GM21723 (cell line): ENCODE results near the gene HSPG2.
"Not testable (repeated sequence)": the region's sequence is repeated elsewhere in the genome, so short reads cannot be mapped to it uniquely, and the experiment has no call there.

ENCODE experiments used
- ATAC-seq: cut with Tn5 transposase; IDR thresholded peaks from one replicate; pipeline ENCODE4 v1.9.1; 2021; ENCODE audit warnings: mild to moderate bottlenecking, moderate library complexity; ENCODE audit not compliant: unreplicated experiment

Gene HSPG2

GRCh38 chr1:21935393-21935804, 1.7 kb downstream of the HSPG2 start:
- no peak for ATAC-seq

GRCh38 chr1:21933397-21934248, 3.5 kb downstream of the HSPG2 start:
- no peak for ATAC-seq

- no peak for ATAC-seq
Observed at GRCh38 chr1:21932127-21932526, 5.0 kb downstream of the HSPG2 start.

- ATAC-seq = no peak
Observed at GRCh38 chr1:21931171-21932093, 5.7 kb downstream of the HSPG2 start.

- ATAC-seq = no peak
Observed at GRCh38 chr1:21930629-21931170, 6.4 kb downstream of the HSPG2 start.

GRCh38 chr1:21930080-21930571, 7.0 kb downstream of the HSPG2 start:
- no peak for ATAC-seq

GRCh38 chr1:21927533-21928237, 9.4 kb downstream of the HSPG2 start:
- ATAC-seq = no peak

GRCh38 chr1:21926814-21927532, 10.1 kb downstream of the HSPG2 start:
- ATAC-seq = no peak

- no peak for ATAC-seq
Observed at GRCh38 chr1:21926065-21926464, 11.0 kb downstream of the HSPG2 start.

- ATAC-seq = no peak
Observed at GRCh38 chr1:21925334-21925940, 11.7 kb downstream of the HSPG2 start.

GRCh38 chr1:21924503-21925005, 12.6 kb downstream of the HSPG2 start:
- ATAC-seq = no peak

- no peak for ATAC-seq
Observed at GRCh38 chr1:21922090-21923013, 14.8 kb downstream of the HSPG2 start.

- ATAC-seq = no peak
Observed at GRCh38 chr1:21921100-21921875, 15.8 kb downstream of the HSPG2 start.

GRCh38 chr1:21919520-21919919, 17.6 kb downstream of the HSPG2 start:
- ATAC-seq = no peak

- not testable (repeated sequence) for ATAC-seq
Observed at GRCh38 chr1:21917239-21917631, 19.9 kb downstream of the HSPG2 start.

GRCh38 chr1:21916447-21917238, 20.5 kb downstream of the HSPG2 start:
- no peak for ATAC-seq
